H9 (cell line): ENCODE measurements around the gene RBM3. TPM values are rescaled to one million over a fixed set of nuclear protein-coding genes. Genes with fewer than 3 reads are reported as not detected.

Experiments used
- DNase-seq: peaks from one replicate; pipeline ENCODE4 v3.0.0-alpha.2; 2017
- H2AFZ ChIP-seq: one replicate; pipeline ENCODE4 v1.6.1; 2013; ENCODE audit warnings: mild to moderate bottlenecking, low read length, control low read depth, moderate library complexity
- H2AK5ac ChIP-seq: 2 replicates; pipeline ENCODE4 v1.6.1; 2013; ENCODE audit warnings: low read length, control low read depth, mixed read lengths; ENCODE audit not compliant: insufficient read length
- H2BK120ac ChIP-seq: one replicate; pipeline ENCODE4 v1.6.1; 2013; ENCODE audit warnings: low read depth, mild to moderate bottlenecking, low read length, control low read depth, inconsistent platforms; ENCODE audit not compliant: poor library complexity, severe bottlenecking
- H2BK12ac ChIP-seq: 2 replicates; pipeline ENCODE4 v1.6.1; 2013; ENCODE audit warnings: low read length, control low read depth, mixed read lengths, low read depth; ENCODE audit not compliant: insufficient read length
- H2BK15ac ChIP-seq: 2 replicates; pipeline ENCODE4 v1.6.1; 2013; ENCODE audit warnings: low read depth, low read length, control low read depth
- H2BK20ac ChIP-seq: one replicate; pipeline ENCODE4 v1.6.1; 2013; ENCODE audit warnings: low read depth, mild to moderate bottlenecking, low read length, control low read depth, inconsistent platforms; ENCODE audit not compliant: poor library complexity, severe bottlenecking
- H2BK5ac ChIP-seq: 2 replicates; pipeline ENCODE4 v1.6.1; 2013; ENCODE audit warnings: low read length, control low read depth, mixed read lengths; ENCODE audit not compliant: insufficient read length
- H3K14ac ChIP-seq: 2 replicates; pipeline ENCODE4 v1.6.1; 2013; ENCODE audit warnings: low read length, control low read depth; ENCODE audit not compliant: insufficient read depth
- H3K18ac ChIP-seq: 2 replicates; pipeline ENCODE4 v1.6.1; 2013; ENCODE audit warnings: low read depth, mild to moderate bottlenecking, mixed read lengths, low read length, control low read depth; ENCODE audit not compliant: insufficient read length
- H3K23ac ChIP-seq: 2 replicates; pipeline ENCODE4 v1.6.1; 2013; ENCODE audit warnings: low read length, control low read depth, mixed read lengths, low read depth; ENCODE audit not compliant: insufficient read length
- H3K23me2 ChIP-seq: 2 replicates; pipeline ENCODE4 v1.6.1; 2013; ENCODE audit warnings: low read depth, mild to moderate bottlenecking, mixed read lengths, low read length, control low read depth; ENCODE audit not compliant: insufficient read length, poor library complexity, severe bottlenecking
- H3K27ac ChIP-seq: 2 replicates; pipeline ENCODE4 v1.5.1; 2013; ENCODE audit warnings: low read length, control low read depth, mixed read lengths, low read depth; ENCODE audit not compliant: insufficient read length
- H3K27me3 ChIP-seq: 2 replicates; pipeline ENCODE4 v1.6.1; 2013; ENCODE audit warnings: low read length, control low read depth, inconsistent platforms; ENCODE audit not compliant: insufficient read depth
- H3K4ac ChIP-seq: 2 replicates; pipeline ENCODE4 v1.6.1; 2013; ENCODE audit warnings: low read depth, mild to moderate bottlenecking, control low read depth, inconsistent platforms, low read length, moderate library complexity
- H3K4me1 ChIP-seq: 2 replicates; pipeline ENCODE4 v1.6.1; 2013; ENCODE audit warnings: low read length, control low read depth, inconsistent platforms; ENCODE audit not compliant: insufficient read depth
- H3K4me2 ChIP-seq: 2 replicates; pipeline ENCODE4 v1.6.1; 2013; ENCODE audit warnings: low read length, control low read depth, mixed read lengths; ENCODE audit not compliant: insufficient read length, insufficient read depth
- H3K56ac ChIP-seq: 2 replicates; pipeline ENCODE4 v1.6.1; 2013; ENCODE audit warnings: low read depth, mild to moderate bottlenecking, mixed read lengths, low read length, control low read depth; ENCODE audit not compliant: insufficient read length
- H3K79me1 ChIP-seq: 2 replicates; pipeline ENCODE4 v1.6.1; 2013; ENCODE audit warnings: low read depth, mild to moderate bottlenecking, moderate library complexity, low read length, control low read depth, inconsistent platforms; ENCODE audit not compliant: insufficient read depth, poor library complexity, severe bottlenecking
- H3K79me2 ChIP-seq: 2 replicates; pipeline ENCODE4 v1.6.1; 2013; ENCODE audit warnings: low read length, control low read depth, inconsistent platforms; ENCODE audit not compliant: insufficient read depth
- H3K9ac ChIP-seq: 2 replicates; pipeline ENCODE4 v1.6.1; 2013; ENCODE audit warnings: low read length, control low read depth, mixed read lengths; ENCODE audit not compliant: insufficient read length; ENCODE audit errors: extremely low read depth
- H3K9me3 ChIP-seq: one replicate; pipeline ENCODE4 v1.6.1; 2013; ENCODE audit warnings: low read depth, low read length, inconsistent platforms; ENCODE audit not compliant: control insufficient read depth
- H3T11ph ChIP-seq: one replicate; pipeline ENCODE4 v1.6.1; 2013; ENCODE audit warnings: mild to moderate bottlenecking, low read length, control low read depth, inconsistent platforms
- H4K20me1 ChIP-seq: one replicate; pipeline ENCODE4 v1.6.1; 2013; ENCODE audit not compliant: control insufficient read depth, insufficient read length, insufficient read depth
- H4K5ac ChIP-seq: 2 replicates; pipeline ENCODE4 v1.6.1; 2013; ENCODE audit warnings: low read depth, mild to moderate bottlenecking, mixed read lengths, low read length, control low read depth; ENCODE audit not compliant: insufficient read length
- H4K8ac ChIP-seq: replicated peaks from 2 replicates; pipeline ENCODE4 v1.6.1; 2013; ENCODE audit warnings: low read length, control low read depth, mixed read lengths, low read depth; ENCODE audit not compliant: insufficient read length
- H4K91ac ChIP-seq: 2 replicates; pipeline ENCODE4 v1.6.1; 2013; ENCODE audit warnings: low read depth, mild to moderate bottlenecking, moderate library complexity, mixed read lengths, low read length, control low read depth; ENCODE audit not compliant: insufficient read length
- H3K27ac Mint-ChIP-seq, 3 experiments: 2 replicates in 2 of 3; 3 replicates in 1 of 3; pipeline ENCODE4 v1.8.0; 2020 to 2021; ENCODE audit warnings: mixed read lengths in 3 of 3, mild to moderate bottlenecking in 1 of 3, moderate library complexity in 1 of 3
- H3K27me3 Mint-ChIP-seq: 2 replicates; pipeline ENCODE4 v1.8.0; 2021; ENCODE audit warnings: low read depth, mild to moderate bottlenecking, moderate library complexity, mixed read lengths
- H3K36me3 Mint-ChIP-seq, 3 experiments: 2 replicates in 2 of 3; 3 replicates in 1 of 3; pipeline ENCODE4 v1.8.0; 2020 to 2021; ENCODE audit warnings: low read depth in 3 of 3, mixed read lengths in 3 of 3; ENCODE audit not compliant: insufficient read depth in 1 of 3
- H3K4me1 Mint-ChIP-seq, 2 experiments: 2 replicates each; pipeline ENCODE4 v1.8.0; 2020; ENCODE audit warnings: mixed read lengths in 2 of 2
- H3K4me3 Mint-ChIP-seq, 2 experiments: 2 replicates in 1 of 2; 3 replicates in 1 of 2; pipeline ENCODE4 v1.8.0; 2020 to 2021; ENCODE audit warnings: mild to moderate bottlenecking in 2 of 2, mixed read lengths in 2 of 2, moderate library complexity in 1 of 2
- H3K9me3 Mint-ChIP-seq, 2 experiments: 2 replicates in 1 of 2; 3 replicates in 1 of 2; pipeline ENCODE4 v1.8.0; 2020; ENCODE audit warnings: mild to moderate bottlenecking in 2 of 2, mixed read lengths in 2 of 2, moderate library complexity in 1 of 2
- WGBS: extraction: QIAGEN DNeasy Blood & Tissue Kit; methylation state at CpG from one replicate; pipeline ENCODE4 v1.1.7; 2013; ENCODE audit warnings: missing lambda C conversion rate, low lambda C conversion rate, mixed read lengths; ENCODE audit not compliant: insufficient read length; ENCODE audit errors: extremely low coverage; 5-methylcytosine and 5-hydroxymethylcytosine counted together
- total RNA-seq: library from RNA; stranded (reverse); gene quantifications from 2 replicates; pipeline ENCODE4 v1.2.1, GENCODE V29; 2021
- TF ChIP-seq, protein P1 (sequence below): fragments of 200-600 bp; sonication (generic); conservative IDR thresholded peaks from 3 replicates; pipeline ENCODE4 v1.8.0; 2021; ENCODE audit warnings: antibody characterized with exemption, mild to moderate bottlenecking

Gene RBM3
- total RNA-seq, 1 experiment from 2014 or later, result 264 TPM

DNA sequence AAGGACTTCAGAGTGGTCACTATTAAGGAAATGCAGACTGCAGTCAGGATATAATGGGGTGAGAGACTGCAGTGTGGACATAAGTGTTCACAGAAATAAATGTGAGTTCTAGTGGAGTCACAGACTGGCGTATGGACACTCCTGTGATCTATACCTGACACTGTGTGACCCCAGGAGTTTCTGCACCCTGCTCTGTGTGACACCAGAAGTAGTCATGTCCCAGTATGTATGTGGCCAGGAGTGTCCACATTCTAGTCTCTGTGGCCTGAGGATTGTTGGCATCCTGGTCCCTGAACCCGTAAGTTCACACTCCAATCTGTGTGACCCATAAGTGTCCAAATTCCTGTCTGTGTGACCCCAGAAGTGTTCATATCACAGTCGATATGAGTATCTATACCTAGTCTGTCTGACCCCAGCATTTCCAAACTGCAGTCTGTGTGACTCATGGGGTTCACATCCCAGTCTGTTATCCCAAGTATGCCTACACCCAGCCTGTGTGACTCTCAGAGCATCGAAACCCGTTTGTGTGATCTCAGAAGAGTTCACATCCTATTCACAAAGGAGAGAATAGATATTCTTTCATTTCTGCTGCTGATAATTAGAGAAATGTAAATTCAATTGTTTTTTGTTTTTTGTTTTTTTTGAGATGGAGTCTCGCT lies 39.3 kb downstream of the RBM3 start:
- Histone ChIP-seq H2BK5ac (no peak overlapping the region), H3K4ac (no peak overlapping the region), H2BK12ac (no peak overlapping the region), H2BK120ac (no peak overlapping the region), H2BK15ac (no peak overlapping the region), H3K56ac (no peak overlapping the region), H4K5ac (no peak overlapping the region), H3K27ac (no peak overlapping the region), H2BK20ac (no peak overlapping the region), H3K9me3 (peaks cover 27% of the 10 kb centered on the region), H3K9ac (no peak overlapping the region), H3K18ac (no peak overlapping the region), H3K79me1 (no peaks in the 10 kb centered on the region), H3K4me1 (no peaks in the 10 kb centered on the region), H3K14ac (no peak overlapping the region), H3T11ph (no peak overlapping the region), H3K23me2 (no peaks in the 10 kb centered on the region), H4K20me1 (no peaks in the 10 kb centered on the region), H3K23ac (no peak overlapping the region), H2AFZ (no peak overlapping the region), H4K91ac (no peak overlapping the region), H3K27me3 (no peaks in the 10 kb centered on the region), H3K79me2 (no peaks in the 10 kb centered on the region), H2AK5ac (no peak overlapping the region), H3K4me2 (no peak overlapping the region), H4K8ac (no peak overlapping the region)
- no peak overlapping the region; a peak in 1 of 7 replicates for H3K27ac Mint-ChIP-seq
- H3K36me3 Mint-ChIP-seq, result peaks cover 0 to 3% (median 0%) of the 10 kb centered on the region in 3 experiments; a peak in 2 of 7 replicates
- DNase-seq, result no peak
- no peak overlapping the region for H3K4me3 Mint-ChIP-seq
- TF ChIP-seq, protein P1, sequence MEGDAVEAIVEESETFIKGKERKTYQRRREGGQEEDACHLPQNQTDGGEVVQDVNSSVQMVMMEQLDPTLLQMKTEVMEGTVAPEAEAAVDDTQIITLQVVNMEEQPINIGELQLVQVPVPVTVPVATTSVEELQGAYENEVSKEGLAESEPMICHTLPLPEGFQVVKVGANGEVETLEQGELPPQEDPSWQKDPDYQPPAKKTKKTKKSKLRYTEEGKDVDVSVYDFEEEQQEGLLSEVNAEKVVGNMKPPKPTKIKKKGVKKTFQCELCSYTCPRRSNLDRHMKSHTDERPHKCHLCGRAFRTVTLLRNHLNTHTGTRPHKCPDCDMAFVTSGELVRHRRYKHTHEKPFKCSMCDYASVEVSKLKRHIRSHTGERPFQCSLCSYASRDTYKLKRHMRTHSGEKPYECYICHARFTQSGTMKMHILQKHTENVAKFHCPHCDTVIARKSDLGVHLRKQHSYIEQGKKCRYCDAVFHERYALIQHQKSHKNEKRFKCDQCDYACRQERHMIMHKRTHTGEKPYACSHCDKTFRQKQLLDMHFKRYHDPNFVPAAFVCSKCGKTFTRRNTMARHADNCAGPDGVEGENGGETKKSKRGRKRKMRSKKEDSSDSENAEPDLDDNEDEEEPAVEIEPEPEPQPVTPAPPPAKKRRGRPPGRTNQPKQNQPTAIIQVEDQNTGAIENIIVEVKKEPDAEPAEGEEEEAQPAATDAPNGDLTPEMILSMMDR, result no peak
- H3K4me1 Mint-ChIP-seq, result peaks cover 3 to 5% of the 10 kb centered on the region in 2 experiments
- no CpG with 5 or more reads among the region's 6 CpGs for WGBS
- H3K9me3 Mint-ChIP-seq, result peaks cover 65 to 76% of the 10 kb centered on the region in 2 experiments
- peaks cover 4% of the 10 kb centered on the region for H3K27me3 Mint-ChIP-seq
